Measurements from ENCODE around the gene ADAM30.
"Not testable (repeated sequence)": the region's sequence is repeated elsewhere in the genome, so short reads cannot be mapped to it uniquely, and the experiment has no call there.

Gene ADAM30

GRCh38 chr1:119879510-119880434 is 16.5 kb downstream of the ADAM30 start:
- FAIRE-seq, result no peak
- no peak for DNase-seq (ENCODE audit: insufficient read length, low spot score)

GRCh38 chr1:119878171-119878570 is 18.1 kb downstream of the ADAM30 start:
- FAIRE-seq (no peak), DNase-seq (ENCODE audit: insufficient read length, low spot score) (no peak)

DNA sequence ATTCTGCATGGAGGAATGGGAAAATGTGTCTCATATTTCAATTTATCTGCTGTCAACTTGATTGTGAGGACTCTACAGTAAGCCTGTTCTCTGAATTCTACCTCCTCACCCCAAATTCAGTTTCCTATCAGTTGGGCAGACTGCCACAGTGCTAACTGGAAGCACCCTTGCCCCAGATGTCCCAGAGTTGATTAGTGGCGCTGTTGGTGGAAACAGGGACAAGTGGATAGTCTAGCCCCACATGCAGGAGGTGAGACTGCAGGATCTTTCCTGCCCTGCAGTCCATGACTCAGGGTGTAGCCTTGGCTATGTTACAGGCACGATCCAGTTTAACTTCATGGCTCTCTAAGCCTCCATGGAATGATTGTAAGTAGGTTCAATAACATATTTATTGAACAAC is 22.1 kb downstream of the ADAM30 start:
- DNase-seq (ENCODE audit: insufficient read length, low spot score) (no peak), FAIRE-seq (no peak)

- DNase-seq (ENCODE audit: insufficient read length, low spot score) (no peak), FAIRE-seq (no peak)
Observed at GRCh38 chr1:119873135-119874015, 22.9 kb downstream of the ADAM30 start.

DNA sequence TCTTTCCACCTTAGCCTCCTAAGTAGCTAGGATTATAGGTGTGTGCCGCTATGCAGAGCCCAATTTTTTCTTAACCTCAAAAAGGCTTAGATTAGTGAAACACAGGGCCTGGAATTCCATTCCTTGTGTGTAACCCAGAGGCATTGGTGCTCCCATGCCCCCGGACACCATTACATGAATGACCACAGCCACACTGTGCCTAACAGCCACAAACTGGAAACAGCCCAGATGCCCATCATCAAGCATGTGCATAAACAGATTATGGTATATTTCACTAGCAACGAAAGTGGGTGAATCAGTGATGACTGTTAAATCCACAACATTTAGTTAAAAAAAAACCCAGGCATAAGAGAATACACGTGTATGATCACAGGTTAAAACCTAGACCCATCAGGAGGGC is 24.4 kb downstream of the ADAM30 start:
- DNase-seq (ENCODE audit: insufficient read length, low spot score) (no peak), FAIRE-seq (no peak)

DNA sequence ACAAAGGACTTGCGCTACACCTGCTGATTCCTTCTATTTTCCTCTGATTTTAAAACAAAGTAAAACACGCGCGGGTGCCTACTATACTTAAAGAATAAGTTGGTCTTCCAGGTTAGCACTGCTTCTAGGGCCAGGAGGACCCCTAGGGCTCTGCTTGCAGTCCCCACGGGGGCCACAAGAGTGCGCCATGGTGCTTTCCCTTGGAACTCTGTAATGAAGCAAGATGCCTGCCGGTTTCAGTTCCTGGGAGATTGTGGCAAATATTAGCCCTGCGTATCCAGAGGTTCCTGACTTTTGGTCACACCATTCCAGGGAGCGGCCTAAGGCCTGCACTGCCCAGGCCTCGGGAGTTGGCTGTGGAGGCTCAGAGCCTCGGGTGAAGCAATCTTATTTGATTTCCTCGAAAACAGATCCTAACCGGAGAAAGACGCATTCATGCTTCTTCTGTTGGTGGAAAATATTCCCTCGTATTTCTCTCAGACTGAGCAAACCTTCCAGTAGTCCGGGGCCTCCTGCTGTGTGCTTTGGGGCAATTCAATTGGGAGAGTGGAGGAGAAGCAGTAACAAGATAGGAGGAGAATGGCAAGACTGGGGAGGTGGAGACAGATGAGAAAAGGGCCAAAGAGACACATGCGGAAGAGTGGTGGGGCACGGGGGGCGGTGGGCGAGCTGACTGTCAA is 25.3 kb downstream of the ADAM30 start:
- peak; percentile 18 for DNase-seq (ENCODE audit: insufficient read length, low spot score)
- no peak for FAIRE-seq

DNA sequence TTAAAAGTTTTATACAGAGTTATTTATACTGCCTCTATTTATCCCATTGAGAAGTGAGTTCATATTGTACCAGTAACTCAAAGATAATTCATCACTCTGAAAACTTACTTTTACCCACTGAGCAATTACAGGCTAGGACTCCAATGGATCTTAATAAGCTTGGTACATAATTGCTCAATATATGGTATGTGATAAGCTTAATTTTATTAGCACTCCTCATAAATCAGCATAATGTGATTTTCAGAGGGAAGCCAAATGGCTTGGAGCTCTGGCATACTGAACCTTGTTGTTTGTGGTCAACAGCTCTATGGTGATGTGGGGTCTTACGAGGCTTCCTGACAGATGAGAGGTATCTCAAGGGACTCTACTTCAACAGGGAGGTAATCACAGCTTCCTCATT is 26.3 kb downstream of the ADAM30 start:
- FAIRE-seq (no peak), DNase-seq (ENCODE audit: insufficient read length, low spot score) (no peak)

- DNase-seq (ENCODE audit: insufficient read length, low spot score) (no peak), FAIRE-seq (no peak)
Observed at GRCh38 chr1:119868176-119868575, 28.1 kb downstream of the ADAM30 start.

DNA sequence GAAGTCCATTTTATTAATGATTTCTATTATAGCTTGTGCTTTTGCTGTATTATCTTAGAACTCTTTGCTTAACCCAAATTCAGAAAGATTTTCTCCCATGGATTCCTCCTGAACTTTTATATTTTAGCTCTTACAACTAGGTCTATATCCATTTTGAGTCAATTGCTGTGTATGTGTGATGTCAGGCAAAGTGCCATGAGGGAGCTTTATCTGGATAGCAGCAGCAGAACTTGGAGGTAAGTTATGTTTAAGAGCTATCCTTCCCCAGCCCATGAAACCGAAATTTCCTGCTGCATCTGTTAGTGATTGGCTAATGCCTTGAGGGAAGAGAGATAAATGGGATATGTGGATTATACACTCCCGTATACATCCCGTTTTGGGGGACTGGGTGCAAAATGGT is 29.9 kb downstream of the ADAM30 start:
- DNase-seq (ENCODE audit: insufficient read length, low spot score), result no peak
- no peak for FAIRE-seq

- no peak for FAIRE-seq
- no peak for DNase-seq (ENCODE audit: insufficient read length, low spot score)
Observed at GRCh38 chr1:119865627-119866026, 30.7 kb downstream of the ADAM30 start.

DNA sequence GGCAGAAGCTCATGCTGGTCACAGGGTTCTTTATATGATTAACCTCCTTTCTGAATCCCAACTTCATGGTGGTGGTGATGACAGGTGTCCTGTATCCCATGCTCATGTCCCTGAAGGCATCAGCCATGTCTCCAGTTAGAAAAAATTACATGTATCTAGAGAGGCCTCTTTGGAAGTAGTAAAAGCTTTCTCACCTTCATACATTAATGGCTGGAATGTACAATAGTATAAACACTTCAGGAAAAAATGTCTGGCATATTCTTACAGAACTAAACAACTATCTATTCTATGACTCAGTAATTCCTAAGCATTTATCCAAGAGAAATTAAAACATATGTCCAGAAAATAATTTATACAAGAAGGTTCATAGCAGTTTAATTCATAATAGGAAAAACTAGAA is 34.0 kb downstream of the ADAM30 start:
- FAIRE-seq (no peak), DNase-seq (ENCODE audit: insufficient read length, low spot score) (no peak)

DNA sequence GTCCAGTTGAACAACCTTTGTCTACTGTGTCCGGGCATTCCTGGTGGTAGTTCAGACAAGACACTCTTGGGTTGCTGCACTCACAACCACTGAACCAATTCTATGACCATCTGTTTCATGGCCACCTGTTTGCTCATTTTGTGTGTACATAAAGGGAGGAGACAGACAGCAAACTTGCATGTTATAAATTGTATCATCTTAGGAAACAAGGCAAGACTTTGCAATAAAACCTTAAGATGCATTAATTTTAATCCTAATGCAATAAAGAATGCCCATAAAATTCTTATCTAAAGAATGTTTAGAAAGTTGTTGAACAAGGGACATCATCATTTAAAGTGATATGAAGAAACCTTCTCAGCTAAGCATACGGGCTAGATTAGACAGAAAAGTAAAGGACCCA is 34.8 kb downstream of the ADAM30 start:
- FAIRE-seq, result no peak
- no peak for DNase-seq (ENCODE audit: insufficient read length, low spot score)

- no peak for DNase-seq (ENCODE audit: insufficient read length, low spot score)
Observed at GRCh38 chr1:119859647-119860046, 36.7 kb downstream of the ADAM30 start.

GRCh38 chr1:119858556-119859214 is 37.6 kb downstream of the ADAM30 start:
- not testable (repeated sequence) for DNase-seq (ENCODE audit: insufficient read length, low spot score); FAIRE-seq

More at GRCh38 chr1:119859647-119860046, 36.7 kb downstream of the ADAM30 start:
- no peak for FAIRE-seq

GRCh38 chr1:119858126-119858525 is 38.2 kb downstream of the ADAM30 start:
- FAIRE-seq, result no peak
- no peak for DNase-seq (ENCODE audit: insufficient read length, low spot score)

DNA sequence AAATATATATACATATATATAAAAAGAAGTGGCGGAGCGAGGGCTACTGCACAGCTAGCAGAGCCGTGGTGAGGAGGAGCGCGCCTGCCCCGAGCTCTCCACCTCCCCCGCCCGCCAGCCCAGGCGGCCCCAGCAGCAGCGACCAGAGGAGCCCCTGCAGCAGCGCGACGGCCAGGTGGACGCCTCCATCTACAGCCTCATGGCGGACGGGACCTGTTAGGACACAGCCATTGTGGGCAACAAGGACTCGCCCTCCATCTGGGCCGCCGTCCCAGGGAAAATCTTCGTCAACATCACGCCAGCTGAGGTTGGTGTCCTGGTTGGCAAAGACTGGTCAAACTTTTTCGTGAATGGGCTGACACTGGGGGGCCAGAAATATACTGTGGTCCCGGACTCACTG is 43.2 kb downstream of the ADAM30 start:
- DNase-seq (ENCODE audit: insufficient read length, low spot score) (no peak), FAIRE-seq (no peak)

- DNase-seq (ENCODE audit: insufficient read length, low spot score), result not testable (repeated sequence)
Observed at GRCh38 chr1:119844206-119844605, 52.1 kb downstream of the ADAM30 start.

More at GRCh38 chr1:119844206-119844605, 52.1 kb downstream of the ADAM30 start:
- FAIRE-seq, result not testable (repeated sequence)

Measured in GM19239 (cell line).